GM20431 (cell line): ENCODE data around the gene GTF3C1.

Experiments
- in situ Hi-C: fragments of 300-500 bp; cut with MseI, MboI; formaldehyde crosslinking; loops from one replicate; pipeline ENCODE4 v1.15.0; 2020; ENCODE audit warnings: low sequenced_read_pairs; ENCODE audit not compliant: unreplicated experiment

Gene GTF3C1

GRCh38 chr16:27470567-27471431 lies 78.9 kb downstream of the GTF3C1 start:
- in situ Hi-C loops: no loop called here

GRCh38 chr16:27468941-27469531 lies 80.7 kb downstream of the GTF3C1 start:
- in situ Hi-C loops: no loop called here

- in situ Hi-C loops: no loop called here
Observed at GRCh38 chr16:27465483-27465879, 84.2 kb downstream of the GTF3C1 start.

- in situ Hi-C loops: no loop called here
Observed at GRCh38 chr16:27464626-27465482, 84.9 kb downstream of the GTF3C1 start.

- in situ Hi-C loops: no loop called here
Observed at GRCh38 chr16:27463741-27464591, 85.7 kb downstream of the GTF3C1 start.

- in situ Hi-C loops: no loop called here
Observed at GRCh38 chr16:27462846-27463682, 86.6 kb downstream of the GTF3C1 start.

- in situ Hi-C loops: no loop called here
Observed at GRCh38 chr16:27462200-27462845, 87.4 kb downstream of the GTF3C1 start.

GRCh38 chr16:27461483-27462171 lies 88.1 kb downstream of the GTF3C1 start:
- in situ Hi-C loops: no loop called here

GRCh38 chr16:27460663-27461482 lies 88.8 kb downstream of the GTF3C1 start:
- in situ Hi-C loops: no loop called here

GRCh38 chr16:27460213-27460612 lies 89.5 kb downstream of the GTF3C1 start:
- in situ Hi-C loops: no loop called here

- in situ Hi-C loops: loop anchor here (10.0 kb wide), 1 partner anchor 284 kb away; no protein-coding TSS in a partner anchor
Observed at GRCh38 chr16:27458987-27459688, 90.6 kb downstream of the GTF3C1 start.

- in situ Hi-C loops: loop anchor here (10.0 kb wide), 1 partner anchor 283 kb away; no protein-coding TSS in a partner anchor
Observed at GRCh38 chr16:27458258-27458657, 91.5 kb downstream of the GTF3C1 start.

- in situ Hi-C loops: loop anchor here (10.0 kb wide), 1 partner anchor 283 kb away; no protein-coding TSS in a partner anchor
Observed at GRCh38 chr16:27457605-27457900, 92.2 kb downstream of the GTF3C1 start.

- in situ Hi-C loops: loop anchor here (10.0 kb wide), 1 partner anchor 281 kb away; no protein-coding TSS in a partner anchor
Observed at GRCh38 chr16:27455700-27456099, 94.0 kb downstream of the GTF3C1 start.

GRCh38 chr16:27453494-27453825 lies 96.3 kb downstream of the GTF3C1 start:
- in situ Hi-C loops: loop anchor here (10.0 kb wide), 1 partner anchor 279 kb away; no protein-coding TSS in a partner anchor
